Osteoblast (primary cell): ENCODE data around the gene SLC27A5. TPM values are rescaled to one million over a fixed set of nuclear protein-coding genes. Genes with fewer than 3 reads are reported as not detected.

Experiments used
- DNase-seq: peaks from one replicate; pipeline ENCODE4 v3.0.0; 2011; ENCODE audit warnings: low spot score, mixed read lengths; ENCODE audit not compliant: insufficient read length; ENCODE audit errors: missing footprints
- H2AFZ ChIP-seq: 2 replicates; pipeline ENCODE4 v1.6.0; 2011; ENCODE audit warnings: mild to moderate bottlenecking, low read length
- H3K27ac ChIP-seq: 2 replicates; pipeline ENCODE4 v1.5.1; 2011; ENCODE audit warnings: mild to moderate bottlenecking, low read depth, low read length, moderate library complexity
- H3K27me3 ChIP-seq: 2 replicates; pipeline ENCODE4 v1.6.0; 2012; ENCODE audit warnings: mild to moderate bottlenecking, control low read depth, inconsistent platforms, low read length, moderate library complexity; ENCODE audit not compliant: insufficient read depth
- H3K36me3 ChIP-seq: 2 replicates; pipeline ENCODE4 v1.5.1; 2011; ENCODE audit warnings: mild to moderate bottlenecking, low read length, control low read depth, moderate library complexity; ENCODE audit not compliant: insufficient read depth
- H3K4me1 ChIP-seq: 2 replicates; pipeline ENCODE4 v1.5.1; 2011; ENCODE audit warnings: mild to moderate bottlenecking, low read length, control low read depth, moderate library complexity; ENCODE audit not compliant: insufficient read depth
- H3K4me2 ChIP-seq: 2 replicates; pipeline ENCODE4 v1.6.0; 2011; ENCODE audit warnings: mild to moderate bottlenecking, low read length; ENCODE audit not compliant: insufficient read depth
- H3K4me3 ChIP-seq: fragments of 200-600 bp; sonication (generic); 3 replicates; pipeline ENCODE4 v1.5.1; 2012; ENCODE audit warnings: mild to moderate bottlenecking, low read length, inconsistent platforms; ENCODE audit not compliant: insufficient read depth
- H3K79me2 ChIP-seq: 2 replicates; pipeline ENCODE4 v1.6.0; 2012; ENCODE audit warnings: mild to moderate bottlenecking, low read length, control low read depth, inconsistent platforms; ENCODE audit not compliant: insufficient read depth
- H3K9me3 ChIP-seq: 2 replicates; pipeline ENCODE4 v1.5.1; 2011; ENCODE audit warnings: low read depth, low read length, control low read depth
- H4K20me1 ChIP-seq: 2 replicates; pipeline ENCODE4 v1.6.0; 2012; ENCODE audit warnings: mild to moderate bottlenecking, low read length, control low read depth; ENCODE audit not compliant: insufficient read depth
- CTCF ChIP-seq: IDR thresholded peaks from 2 replicates; pipeline ENCODE4 v1.5.1; 2011; ENCODE audit warnings: mild to moderate bottlenecking, low read depth, low read length, moderate library complexity; ENCODE audit errors: extremely low read depth
- total RNA-seq: library from RNA; depleted of rRNA; stranded (reverse); fragments of >200 nt; gene quantifications from 2 replicates; pipeline ENCODE4 v1.2.3, GENCODE V29; 2012

SLC27A5 gene
- total RNA-seq, 1 donor = 6.5 TPM

GRCh38 chr19:58552655-58553054 lies 40.9 kb upstream of the SLC27A5 start:
- H2AFZ ChIP-seq = no peak overlapping the region
- peaks cover 69% of the 10 kb centered on the region for H3K36me3 ChIP-seq
- DNase-seq = peak; percentile 85
- H3K27ac ChIP-seq = no peak overlapping the region
- no peaks in the 10 kb centered on the region for H3K27me3 ChIP-seq
- no peak overlapping the region for H3K4me3 ChIP-seq
- no peak overlapping the region for H3K4me2 ChIP-seq
- H4K20me1 ChIP-seq = peaks cover 37% of the 10 kb centered on the region
- H3K4me1 ChIP-seq = peaks cover 26% of the 10 kb centered on the region
- H3K79me2 ChIP-seq = peaks cover 86% of the 10 kb centered on the region
- TF ChIP-seq CTCF = no peak
- no peaks in the 10 kb centered on the region for H3K9me3 ChIP-seq

DNA sequence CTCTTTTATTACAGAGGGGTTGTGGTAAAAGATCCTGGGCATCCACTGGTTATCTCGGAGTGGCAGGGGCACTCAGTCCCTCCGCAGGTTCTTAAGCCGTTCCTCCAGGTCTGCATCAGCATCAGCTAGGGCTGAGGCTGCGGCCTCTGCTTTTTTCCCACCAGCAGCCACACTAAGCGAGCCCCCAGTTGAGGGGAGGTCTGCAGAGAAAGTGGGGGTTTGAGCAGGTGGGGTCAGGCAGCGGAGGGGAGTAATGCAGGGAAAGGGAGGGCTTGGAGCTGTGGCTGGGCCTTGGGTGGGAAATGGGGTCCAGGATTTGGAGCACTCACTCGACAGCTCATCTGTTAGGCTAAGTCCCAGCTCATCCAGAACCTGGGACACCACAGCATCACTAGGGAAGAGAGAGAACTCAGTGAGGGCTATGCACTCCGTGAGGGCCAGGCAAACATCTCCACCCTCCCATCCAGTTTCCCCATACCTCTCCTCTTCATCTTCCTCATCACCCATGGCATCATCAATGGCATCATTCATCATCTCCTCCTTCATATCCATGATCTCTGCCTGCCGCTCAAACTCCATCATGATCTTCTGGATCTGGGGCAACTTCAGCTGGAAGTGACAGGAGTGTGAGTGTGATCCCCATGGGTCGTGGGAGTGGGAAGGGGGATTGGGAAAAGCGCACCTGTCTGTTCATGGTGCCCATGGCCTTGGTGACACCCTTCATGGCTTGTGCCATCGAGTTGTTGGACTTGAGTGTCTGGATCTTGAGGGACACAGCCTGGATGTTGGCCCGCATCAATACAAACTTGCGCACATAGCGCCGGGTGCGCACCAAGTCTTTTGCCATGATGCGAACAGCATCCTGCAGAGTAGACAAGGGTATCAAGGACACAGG lies 40.0 kb upstream of the SLC27A5 start:
- peaks cover 21% of the 10 kb centered on the region for H3K4me1 ChIP-seq
- H4K20me1 ChIP-seq = peaks cover 39% of the 10 kb centered on the region
- H3K79me2 ChIP-seq = peaks cover 86% of the 10 kb centered on the region

GRCh38 chr19:58551123-58551497 lies 39.3 kb upstream of the SLC27A5 start:
- DNase-seq = peak; percentile 26
- no peak overlapping the region for H2AFZ ChIP-seq
- H3K27me3 ChIP-seq = no peaks in the 10 kb centered on the region
- H3K27ac ChIP-seq = no peak overlapping the region
- H3K9me3 ChIP-seq = no peaks in the 10 kb centered on the region
- H3K4me1 ChIP-seq = peaks cover 25% of the 10 kb centered on the region
- peaks cover 86% of the 10 kb centered on the region for H3K79me2 ChIP-seq
- H3K36me3 ChIP-seq = peaks cover 70% of the 10 kb centered on the region
- H4K20me1 ChIP-seq = peaks cover 44% of the 10 kb centered on the region
- no peak overlapping the region for H3K4me3 ChIP-seq
- TF ChIP-seq CTCF = no peak
- H3K4me2 ChIP-seq = no peak overlapping the region

More for the DNA sequence above, 40.0 kb upstream of the SLC27A5 start:
- H3K27ac ChIP-seq = no peak overlapping the region
- no peaks in the 10 kb centered on the region for H3K27me3 ChIP-seq
- H3K36me3 ChIP-seq = peaks cover 73% of the 10 kb centered on the region
- DNase-seq = no peak
- no peak for TF ChIP-seq CTCF
- no peak overlapping the region for H2AFZ ChIP-seq
- no peak overlapping the region for H3K4me2 ChIP-seq
- H3K4me3 ChIP-seq = no peak overlapping the region
- no peaks in the 10 kb centered on the region for H3K9me3 ChIP-seq

GRCh38 chr19:58550362-58551122 lies 38.8 kb upstream of the SLC27A5 start:
- H3K27ac ChIP-seq = no peak overlapping the region
- no peak overlapping the region for H2AFZ ChIP-seq
- peaks cover 50% of the 10 kb centered on the region for H4K20me1 ChIP-seq
- H3K4me2 ChIP-seq = no peak overlapping the region
- H3K27me3 ChIP-seq = no peaks in the 10 kb centered on the region
- TF ChIP-seq CTCF = no peak
- H3K9me3 ChIP-seq = no peaks in the 10 kb centered on the region
- no peak overlapping the region for H3K4me3 ChIP-seq
- peak; percentile 74 for DNase-seq
- peaks cover 86% of the 10 kb centered on the region for H3K79me2 ChIP-seq
- peaks cover 30% of the 10 kb centered on the region for H3K4me1 ChIP-seq
- H3K36me3 ChIP-seq = peaks cover 70% of the 10 kb centered on the region
